Type B pancreatic cell (in vitro differentiated cells): ENCODE data around the gene SH3GL1. TPM values are rescaled to one million over a fixed set of nuclear protein-coding genes. Genes with fewer than 3 reads are reported as not detected.

ENCODE experiments used
- DNase-seq: peaks from one replicate; pipeline ENCODE4 v3.0.0; 2021; ENCODE audit warnings: mixed read lengths; ENCODE audit not compliant: unreplicated experiment; ENCODE audit errors: extremely low spot score
- H3K27ac Mint-ChIP-seq: 2 replicates; pipeline ENCODE4 v1.8.0; 2021; ENCODE audit warnings: mild to moderate bottlenecking, mixed read lengths
- H3K27me3 Mint-ChIP-seq: 2 replicates; pipeline ENCODE4 v1.8.0; 2021; ENCODE audit warnings: mixed read lengths
- H3K36me3 Mint-ChIP-seq: 2 replicates; pipeline ENCODE4 v1.8.0; 2021; ENCODE audit warnings: mixed read lengths
- H3K4me1 Mint-ChIP-seq: one replicate; pipeline ENCODE4 v1.8.0; 2021; ENCODE audit warnings: mixed read lengths; ENCODE audit not compliant: unreplicated experiment
- H3K4me3 Mint-ChIP-seq: 2 replicates; pipeline ENCODE4 v1.8.0; 2021; ENCODE audit warnings: mild to moderate bottlenecking, mixed read lengths
- H3K9me3 Mint-ChIP-seq: 2 replicates; pipeline ENCODE4 v1.8.0; 2021; ENCODE audit warnings: mixed read lengths
- total RNA-seq: library from RNA; stranded (reverse); gene quantifications from 2 replicates; pipeline ENCODE4 v1.2.1, GENCODE V29; 2021; ENCODE audit warnings: low replicate concordance
- TF ChIP-seq, protein P1 (sequence below): fragments of 200-600 bp; sonication (generic); conservative IDR thresholded peaks from 2 replicates; pipeline ENCODE4 v1.5.0; 2021; ENCODE audit warnings: antibody characterized with exemption, mild to moderate bottlenecking

SH3GL1 gene
- total RNA-seq, 1 donor from 2014 or later, result 74.4 TPM

DNA sequence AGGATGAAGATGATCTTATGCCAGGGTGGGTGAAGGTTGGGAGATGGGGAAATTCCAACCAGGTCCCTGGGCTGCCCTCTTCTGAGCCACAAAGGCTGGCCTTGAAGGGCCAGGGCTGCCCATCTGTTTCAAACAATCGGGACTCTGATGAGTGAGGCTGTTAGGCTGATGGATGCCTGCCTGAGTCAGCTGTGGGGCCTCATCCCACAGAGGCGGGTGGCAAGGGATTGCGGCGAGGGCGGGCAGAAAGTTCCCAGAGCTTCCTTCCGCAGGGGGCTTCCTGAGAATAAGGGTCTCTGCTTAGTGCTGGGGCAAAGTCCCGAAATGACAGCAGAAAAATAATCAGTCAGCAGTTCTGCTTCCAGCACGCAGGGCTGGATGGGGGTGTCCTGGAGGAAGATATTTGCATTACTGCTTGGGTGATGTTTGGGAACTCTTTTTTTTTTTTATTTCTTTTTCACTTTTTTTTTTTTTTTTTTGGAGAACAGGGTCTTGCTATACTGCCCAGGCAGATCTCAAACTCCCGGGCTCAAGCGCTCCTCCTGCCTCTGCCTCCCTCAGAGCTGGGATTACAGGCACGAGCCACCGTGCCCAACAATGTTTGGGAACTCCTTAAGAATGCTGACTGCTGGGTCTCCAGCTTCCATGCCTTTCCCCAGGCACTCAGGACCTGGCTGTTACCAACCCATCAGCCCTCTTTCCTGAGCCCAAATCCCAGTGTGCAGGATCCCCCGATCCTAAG is 14.1 kb downstream of the SH3GL1 start:
- Mint-ChIP-seq H3K9me3 (no peaks in the 10 kb centered on the region), H3K4me3 (no peak overlapping the region), H3K36me3 (no peaks in the 10 kb centered on the region), H3K4me1 (peaks cover 34% of the 10 kb centered on the region), H3K27me3 (no peaks in the 10 kb centered on the region), H3K27ac (peak overlapping the region; percentile 31)
- TF ChIP-seq, protein P1, sequence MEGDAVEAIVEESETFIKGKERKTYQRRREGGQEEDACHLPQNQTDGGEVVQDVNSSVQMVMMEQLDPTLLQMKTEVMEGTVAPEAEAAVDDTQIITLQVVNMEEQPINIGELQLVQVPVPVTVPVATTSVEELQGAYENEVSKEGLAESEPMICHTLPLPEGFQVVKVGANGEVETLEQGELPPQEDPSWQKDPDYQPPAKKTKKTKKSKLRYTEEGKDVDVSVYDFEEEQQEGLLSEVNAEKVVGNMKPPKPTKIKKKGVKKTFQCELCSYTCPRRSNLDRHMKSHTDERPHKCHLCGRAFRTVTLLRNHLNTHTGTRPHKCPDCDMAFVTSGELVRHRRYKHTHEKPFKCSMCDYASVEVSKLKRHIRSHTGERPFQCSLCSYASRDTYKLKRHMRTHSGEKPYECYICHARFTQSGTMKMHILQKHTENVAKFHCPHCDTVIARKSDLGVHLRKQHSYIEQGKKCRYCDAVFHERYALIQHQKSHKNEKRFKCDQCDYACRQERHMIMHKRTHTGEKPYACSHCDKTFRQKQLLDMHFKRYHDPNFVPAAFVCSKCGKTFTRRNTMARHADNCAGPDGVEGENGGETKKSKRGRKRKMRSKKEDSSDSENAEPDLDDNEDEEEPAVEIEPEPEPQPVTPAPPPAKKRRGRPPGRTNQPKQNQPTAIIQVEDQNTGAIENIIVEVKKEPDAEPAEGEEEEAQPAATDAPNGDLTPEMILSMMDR, result peak; percentile 53
- DNase-seq, result no peak

DNA sequence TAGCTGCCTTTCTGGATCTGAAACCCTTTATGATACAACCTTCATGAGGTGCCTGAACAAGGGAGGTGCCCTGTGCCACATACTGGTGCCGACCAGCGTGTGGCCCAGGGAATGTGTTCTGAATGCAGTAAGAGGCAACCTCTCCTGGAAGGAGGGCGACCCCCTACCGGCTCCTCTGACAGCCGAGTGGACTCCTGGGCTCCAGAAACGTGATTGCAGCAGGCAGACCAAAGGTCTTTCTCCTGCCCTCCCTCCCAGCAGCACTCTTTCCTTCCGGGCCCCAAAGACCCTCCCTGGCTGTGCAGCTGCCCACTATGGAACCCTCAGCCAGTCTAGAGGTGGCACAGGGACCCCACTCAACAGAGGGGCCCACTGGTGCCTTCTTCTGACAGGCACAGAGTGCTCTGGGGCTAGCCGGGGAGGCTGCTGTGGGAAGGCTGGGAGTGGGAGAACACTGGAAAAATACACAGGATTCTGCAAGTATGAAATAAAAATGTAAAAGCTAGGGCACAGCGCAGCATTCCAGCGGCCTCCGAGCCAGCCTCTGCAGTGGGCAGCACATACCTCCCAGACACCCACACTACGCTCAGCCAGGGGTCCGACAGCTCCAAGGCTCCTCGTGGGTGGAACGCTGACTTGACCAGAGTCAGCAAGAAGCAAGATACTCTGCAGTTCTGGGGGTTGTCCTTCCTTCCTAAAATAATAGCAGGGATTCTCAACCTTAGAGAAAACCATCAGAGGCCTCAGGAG is 14.9 kb downstream of the SH3GL1 start:
- TF ChIP-seq, protein P1, result no peak
- Mint-ChIP-seq H3K36me3 (no peaks in the 10 kb centered on the region), H3K27me3 (no peaks in the 10 kb centered on the region), H3K9me3 (no peaks in the 10 kb centered on the region), H3K4me3 (no peak overlapping the region), H3K27ac (peak overlapping the region; percentile 31), H3K4me1 (peaks cover 29% of the 10 kb centered on the region)
- no peak for DNase-seq

DNA sequence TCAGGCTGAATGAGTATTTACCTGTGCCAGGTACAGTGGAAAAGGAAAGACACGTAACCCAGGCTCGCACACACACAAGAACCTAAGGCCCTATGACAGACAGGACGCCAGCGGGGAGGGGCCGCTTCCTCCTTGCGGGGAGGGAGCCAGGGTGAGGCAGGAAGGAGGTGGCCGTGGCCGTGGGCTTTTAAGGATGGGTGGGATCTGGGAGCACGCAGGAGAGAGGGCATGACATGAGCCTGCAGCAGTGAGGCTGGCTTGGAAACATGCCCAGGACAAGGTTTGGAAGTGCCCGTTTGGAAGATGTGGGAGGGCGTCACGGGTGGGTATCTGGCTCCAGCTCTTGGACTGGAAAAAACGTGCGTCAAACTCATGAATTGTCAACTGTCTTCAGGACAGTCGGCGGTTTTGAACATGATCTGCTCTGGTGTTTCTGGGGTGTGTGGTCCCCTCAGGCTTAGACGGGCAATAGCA is 20.1 kb downstream of the SH3GL1 start:
- peak overlapping the region; percentile 83 for H3K27ac Mint-ChIP-seq
- peak overlapping the region; percentile 13 for H3K4me3 Mint-ChIP-seq
- H3K9me3 Mint-ChIP-seq, result no peaks in the 10 kb centered on the region
- H3K4me1 Mint-ChIP-seq, result peaks cover 30% of the 10 kb centered on the region
- peaks cover 3% of the 10 kb centered on the region for H3K36me3 Mint-ChIP-seq
- H3K27me3 Mint-ChIP-seq, result no peaks in the 10 kb centered on the region
- no peak for DNase-seq
- TF ChIP-seq, protein P1, result no peak

DNA sequence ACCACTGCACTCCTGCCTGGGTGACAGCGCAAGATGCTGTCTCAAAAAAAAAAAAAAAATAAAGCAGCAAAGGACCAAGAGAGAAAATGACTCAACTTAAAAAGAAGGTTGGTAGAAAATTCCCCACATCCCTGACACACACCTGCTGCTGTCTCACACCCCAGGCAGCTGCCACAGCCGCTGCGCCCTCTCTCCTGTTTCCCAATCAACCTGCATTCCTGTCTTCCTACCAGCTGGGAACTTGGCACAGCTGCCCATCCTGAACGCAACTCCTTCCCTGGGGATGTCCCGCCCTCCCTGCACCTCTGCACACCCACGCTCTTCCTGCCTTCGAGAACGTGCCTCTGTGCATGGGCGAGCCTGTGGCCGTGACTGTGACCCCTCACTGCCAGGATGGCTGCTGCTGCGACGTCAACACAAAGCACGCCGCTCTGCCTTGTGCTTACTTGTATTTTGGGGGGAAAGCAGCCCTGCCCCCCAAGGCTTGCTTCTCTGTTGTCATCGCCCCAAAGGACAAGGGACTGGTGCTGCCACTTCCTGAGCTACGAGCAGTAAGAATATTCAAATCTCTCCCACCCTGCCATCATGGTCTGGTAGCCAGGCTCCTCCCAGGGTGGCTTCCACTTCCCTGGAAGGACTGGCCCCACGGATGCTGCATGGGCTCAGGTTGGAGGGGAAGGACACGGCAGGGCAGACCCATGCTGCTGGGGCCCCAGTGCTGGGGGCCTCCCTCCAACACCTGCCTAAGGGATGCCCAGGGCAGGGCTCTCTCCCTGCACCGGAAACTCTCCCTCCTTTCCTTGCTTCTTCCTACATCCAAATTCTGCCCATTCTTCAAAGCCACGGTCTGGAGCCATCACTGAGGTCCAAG is 20.7 kb downstream of the SH3GL1 start:
- Mint-ChIP-seq H3K4me3 (peak overlapping the region; percentile 13), H3K4me1 (peaks cover 30% of the 10 kb centered on the region), H3K36me3 (peaks cover 3% of the 10 kb centered on the region), H3K9me3 (no peaks in the 10 kb centered on the region), H3K27ac (peak overlapping the region; percentile 83), H3K27me3 (no peaks in the 10 kb centered on the region)
- TF ChIP-seq, protein P1, result no peak
- DNase-seq, result no peak

DNA sequence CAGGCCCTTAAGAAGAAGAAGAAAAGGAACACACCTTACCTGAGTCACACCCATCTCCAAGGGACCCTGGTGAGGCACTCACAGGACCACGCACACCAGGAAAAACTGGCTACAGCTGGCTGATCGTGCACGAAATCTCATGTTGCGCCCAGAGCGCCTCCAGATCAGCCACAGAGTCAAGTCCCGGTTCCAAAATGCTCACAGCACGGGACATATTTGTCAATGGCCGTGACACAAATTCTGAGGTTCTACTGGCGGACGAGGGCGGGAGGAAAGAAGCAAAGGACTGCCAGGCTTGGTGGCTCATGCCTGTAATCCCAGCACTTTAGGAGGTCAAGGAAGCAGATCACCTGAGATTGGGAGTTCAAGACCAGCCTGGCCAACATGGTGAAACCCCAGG is 21.5 kb downstream of the SH3GL1 start:
- H3K27me3 Mint-ChIP-seq, result no peaks in the 10 kb centered on the region
- no peaks in the 10 kb centered on the region for H3K9me3 Mint-ChIP-seq
- peak overlapping the region; percentile 87 for H3K27ac Mint-ChIP-seq
- no peak for DNase-seq
- peaks cover 32% of the 10 kb centered on the region for H3K4me1 Mint-ChIP-seq
- H3K4me3 Mint-ChIP-seq, result no peak overlapping the region
- peaks cover 3% of the 10 kb centered on the region for H3K36me3 Mint-ChIP-seq
- TF ChIP-seq, protein P1, result no peak
